Chondrocyte (in vitro differentiated cells): ENCODE results near the gene NFKBIE. TPM values are rescaled to one million over a fixed set of nuclear protein-coding genes. Genes with fewer than 3 reads are reported as not detected.

ENCODE experiments used
- DNase-seq: peaks from one replicate; pipeline ENCODE4 v3.0.0; 2021; ENCODE audit warnings: mixed read lengths, low spot score
- H3K27ac Mint-ChIP-seq: one replicate; pipeline ENCODE4 v1.8.0; 2021; ENCODE audit warnings: mild to moderate bottlenecking, moderate library complexity, mixed read lengths; ENCODE audit not compliant: unreplicated experiment
- H3K27me3 Mint-ChIP-seq: 2 replicates; pipeline ENCODE4 v1.8.0; 2021; ENCODE audit warnings: low read depth, mixed read lengths
- H3K36me3 Mint-ChIP-seq: 2 replicates; pipeline ENCODE4 v1.8.0; 2021; ENCODE audit warnings: low read depth, mixed read lengths
- H3K4me1 Mint-ChIP-seq: 2 replicates; pipeline ENCODE4 v1.8.0; 2021; ENCODE audit warnings: low read depth, mild to moderate bottlenecking, mixed read lengths
- H3K4me3 Mint-ChIP-seq: one replicate; pipeline ENCODE4 v1.8.0; 2021; ENCODE audit warnings: mild to moderate bottlenecking, moderate library complexity, mixed read lengths; ENCODE audit not compliant: unreplicated experiment
- H3K9me3 Mint-ChIP-seq: 2 replicates; pipeline ENCODE4 v1.8.0; 2021; ENCODE audit warnings: low read depth, mixed read lengths
- CTCF ChIP-seq: fragments of 200-600 bp; sonication (generic); IDR thresholded peaks from 2 replicates; pipeline ENCODE4 v1.5.0; 2021; ENCODE audit warnings: antibody characterized with exemption, mild to moderate bottlenecking, moderate library complexity
- total RNA-seq: library from RNA; stranded (reverse); gene quantifications from 3 replicates; pipeline ENCODE4 v1.2.1, GENCODE V29; 2021

Gene NFKBIE
- total RNA-seq, 1 donor from 2014 or later = 6.2 TPM

- no peak for TF ChIP-seq CTCF
- DNase-seq = no peak
- Mint-ChIP-seq H3K36me3 (no peaks in the 10 kb centered on the region), H3K27me3 (no peaks in the 10 kb centered on the region), H3K4me1 (peaks cover 83% of the 10 kb centered on the region), H3K4me3 (peak overlapping the region; percentile 86), H3K27ac (peak overlapping the region; percentile 100), H3K9me3 (no peaks in the 10 kb centered on the region)
Measured at GRCh38 chr6:44222486-44223318, 42.6 kb downstream of the NFKBIE start.

- Mint-ChIP-seq H3K27ac (peak overlapping the region; percentile 100), H3K9me3 (no peaks in the 10 kb centered on the region), H3K4me3 (peak overlapping the region; percentile 86), H3K4me1 (peaks cover 82% of the 10 kb centered on the region), H3K36me3 (no peaks in the 10 kb centered on the region), H3K27me3 (no peaks in the 10 kb centered on the region)
- TF ChIP-seq CTCF = no peak
- no peak for DNase-seq
Measured at GRCh38 chr6:44221961-44222335, 43.4 kb downstream of the NFKBIE start.

- TF ChIP-seq CTCF = peak; percentile 93
- peak; percentile 97 for DNase-seq
- Mint-ChIP-seq H3K9me3 (no peaks in the 10 kb centered on the region), H3K27me3 (no peaks in the 10 kb centered on the region), H3K4me1 (peaks cover 81% of the 10 kb centered on the region), H3K27ac (peak overlapping the region; percentile 100), H3K4me3 (peak overlapping the region; percentile 86), H3K36me3 (no peaks in the 10 kb centered on the region)
Measured at GRCh38 chr6:44221291-44221960, 43.9 kb downstream of the NFKBIE start.

- no peak for TF ChIP-seq CTCF
- no peaks in the 10 kb centered on the region for H3K27me3 Mint-ChIP-seq
- H3K36me3 Mint-ChIP-seq = no peaks in the 10 kb centered on the region
- H3K4me1 Mint-ChIP-seq = peaks cover 76% of the 10 kb centered on the region
- peak overlapping the region; percentile 86 for H3K4me3 Mint-ChIP-seq
- peak overlapping the region; percentile 100 for H3K27ac Mint-ChIP-seq
- no peaks in the 10 kb centered on the region for H3K9me3 Mint-ChIP-seq
- DNase-seq = no peak
Measured at GRCh38 chr6:44220913-44221290, 44.4 kb downstream of the NFKBIE start.

- peak overlapping the region; percentile 77 for H3K4me3 Mint-ChIP-seq
- no peak for DNase-seq
Measured at GRCh38 chr6:44219815-44220784, 45.3 kb downstream of the NFKBIE start.

More at GRCh38 chr6:44219815-44220784, 45.3 kb downstream of the NFKBIE start:
- Mint-ChIP-seq H3K9me3 (no peaks in the 10 kb centered on the region), H3K27ac (peak overlapping the region; percentile 100), H3K4me1 (peaks cover 68% of the 10 kb centered on the region), H3K27me3 (no peaks in the 10 kb centered on the region), H3K36me3 (no peaks in the 10 kb centered on the region)
- TF ChIP-seq CTCF = peak; percentile 25
